ENCODE measurements around the gene CYTL1. TPM values are rescaled to one million over a fixed set of nuclear protein-coding genes. Genes with fewer than 3 reads are reported as not detected.
A peak's percentile ranks its signal among the peaks of the same experiment; 100 is the strongest.
"Not testable (repeated sequence)": the region's sequence is repeated elsewhere in the genome, so short reads cannot be mapped to it uniquely, and the experiment has no call there.

CYTL1 gene
- 11.5 TPM for total RNA-seq
- long read RNA-seq, partial matches to known transcripts, result 0 of 1 reads
- long read RNA-seq, other reads (novel, unspliced or antisense), result 0 of 1 reads

- ATAC-seq (peak; percentile 50), DNase-seq (no peak)
These were observed at the start of gene CYTL1 for GRCh38 chr4:5019274-5019673. CYTL1 (minus strand) TSS chr4:5019458; CDS start chr4:5019445, 13 bp downstream.

GRCh38 chr4:5067908-5068307, 48.6 kb upstream of the CYTL1 start:
- no peaks in the 10 kb centered on the region for H3K36me3 ChIP-seq
- TF ChIP-seq, protein P1, sequence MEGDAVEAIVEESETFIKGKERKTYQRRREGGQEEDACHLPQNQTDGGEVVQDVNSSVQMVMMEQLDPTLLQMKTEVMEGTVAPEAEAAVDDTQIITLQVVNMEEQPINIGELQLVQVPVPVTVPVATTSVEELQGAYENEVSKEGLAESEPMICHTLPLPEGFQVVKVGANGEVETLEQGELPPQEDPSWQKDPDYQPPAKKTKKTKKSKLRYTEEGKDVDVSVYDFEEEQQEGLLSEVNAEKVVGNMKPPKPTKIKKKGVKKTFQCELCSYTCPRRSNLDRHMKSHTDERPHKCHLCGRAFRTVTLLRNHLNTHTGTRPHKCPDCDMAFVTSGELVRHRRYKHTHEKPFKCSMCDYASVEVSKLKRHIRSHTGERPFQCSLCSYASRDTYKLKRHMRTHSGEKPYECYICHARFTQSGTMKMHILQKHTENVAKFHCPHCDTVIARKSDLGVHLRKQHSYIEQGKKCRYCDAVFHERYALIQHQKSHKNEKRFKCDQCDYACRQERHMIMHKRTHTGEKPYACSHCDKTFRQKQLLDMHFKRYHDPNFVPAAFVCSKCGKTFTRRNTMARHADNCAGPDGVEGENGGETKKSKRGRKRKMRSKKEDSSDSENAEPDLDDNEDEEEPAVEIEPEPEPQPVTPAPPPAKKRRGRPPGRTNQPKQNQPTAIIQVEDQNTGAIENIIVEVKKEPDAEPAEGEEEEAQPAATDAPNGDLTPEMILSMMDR (IDR thresholded peaks at IDR 0.05), result no peak
- ATAC-seq (no peak), DNase-seq (no peak)
- H3K27ac ChIP-seq, result no peak overlapping the region
- intact Hi-C loops (cut with DNase I), result no loop called here
- no peaks in the 10 kb centered on the region for H3K9me3 ChIP-seq
- no peak overlapping the region for H3K4me3 ChIP-seq
- no peaks in the 10 kb centered on the region for H3K27me3 ChIP-seq
- H3K4me1 ChIP-seq, result no peaks in the 10 kb centered on the region

More at GRCh38 chr4:5019274-5019673, at the start of gene CYTL1:
- no peaks in the 10 kb centered on the region for H3K9me3 ChIP-seq
- intact Hi-C loops (cut with DNase I), result no loop called here
- H3K27ac ChIP-seq, result no peak within 1 kb of the TSS
- no peaks in the 10 kb centered on the region for H3K27me3 ChIP-seq
- H3K36me3 ChIP-seq, result no peaks in the 10 kb centered on the region
- TF ChIP-seq, protein P1 (IDR thresholded peaks at IDR 0.05), result no peak
- peaks cover 5% of the 10 kb centered on the region for H3K4me1 ChIP-seq
- H3K4me3 ChIP-seq, result peak within 1 kb of the TSS; percentile 29

GRCh38 chr4:5066968-5067367, 47.7 kb upstream of the CYTL1 start:
- H3K9me3 ChIP-seq; ATAC-seq; H3K36me3 ChIP-seq; H3K4me3 ChIP-seq; H3K27ac ChIP-seq; DNase-seq; intact Hi-C loops (cut with DNase I); H3K4me1 ChIP-seq; H3K27me3 ChIP-seq: not testable (repeated sequence)

- intact Hi-C loops (cut with DNase I), result no loop called here
- H3K27ac ChIP-seq, result no peak overlapping the region
- DNase-seq (no peak), ATAC-seq (no peak)
- no peaks in the 10 kb centered on the region for H3K36me3 ChIP-seq
- H3K4me1 ChIP-seq, result no peaks in the 10 kb centered on the region
- TF ChIP-seq, protein P1 (IDR thresholded peaks at IDR 0.05), result no peak
- no peaks in the 10 kb centered on the region for H3K9me3 ChIP-seq
- H3K4me3 ChIP-seq, result no peak overlapping the region
- no peaks in the 10 kb centered on the region for H3K27me3 ChIP-seq
These were observed 46.8 kb upstream of the CYTL1 start for GRCh38 chr4:5066101-5066500.

GRCh38 chr4:5055411-5055810, 36.2 kb upstream of the CYTL1 start:
- Histone ChIP-seq H3K27me3 (no peaks in the 10 kb centered on the region), H3K4me3 (no peak overlapping the region), H3K9me3 (no peaks in the 10 kb centered on the region), H3K36me3 (no peaks in the 10 kb centered on the region), H3K27ac (no peak overlapping the region), H3K4me1 (peaks cover 14% of the 10 kb centered on the region)
- DNase-seq (no peak), ATAC-seq (no peak)
- TF ChIP-seq, protein P1 (IDR thresholded peaks at IDR 0.05), result no peak
- intact Hi-C loops (cut with DNase I), result no loop called here

- intact Hi-C loops (cut with DNase I), result no loop called here
- H3K27ac ChIP-seq, result no peak overlapping the region
- H3K9me3 ChIP-seq, result no peaks in the 10 kb centered on the region
- H3K36me3 ChIP-seq, result no peaks in the 10 kb centered on the region
- no peaks in the 10 kb centered on the region for H3K27me3 ChIP-seq
- TF ChIP-seq, protein P1 (IDR thresholded peaks at IDR 0.05), result no peak
- DNase-seq (no peak), ATAC-seq (no peak)
- peaks cover 16% of the 10 kb centered on the region for H3K4me1 ChIP-seq
- no peak overlapping the region for H3K4me3 ChIP-seq
These were observed 35.3 kb upstream of the CYTL1 start for GRCh38 chr4:5054532-5054931.

Measured in upper lobe of right lung (tissue), 1 donor.